Cardiac ventricle fibroblast (primary cell): ENCODE data around the gene KSR1. TPM values are rescaled to one million over a fixed set of nuclear protein-coding genes. Genes with fewer than 3 reads are reported as not detected.

Source experiments
- total RNA-seq: library from RNA; depleted of rRNA; stranded (reverse); fragments of >200 nt; gene quantifications from 2 replicates; pipeline ENCODE4 v1.2.3, GENCODE V29; 2015

KSR1 gene
- total RNA-seq = 11.3 and 25.4 TPM in 2 replicates

DNA sequence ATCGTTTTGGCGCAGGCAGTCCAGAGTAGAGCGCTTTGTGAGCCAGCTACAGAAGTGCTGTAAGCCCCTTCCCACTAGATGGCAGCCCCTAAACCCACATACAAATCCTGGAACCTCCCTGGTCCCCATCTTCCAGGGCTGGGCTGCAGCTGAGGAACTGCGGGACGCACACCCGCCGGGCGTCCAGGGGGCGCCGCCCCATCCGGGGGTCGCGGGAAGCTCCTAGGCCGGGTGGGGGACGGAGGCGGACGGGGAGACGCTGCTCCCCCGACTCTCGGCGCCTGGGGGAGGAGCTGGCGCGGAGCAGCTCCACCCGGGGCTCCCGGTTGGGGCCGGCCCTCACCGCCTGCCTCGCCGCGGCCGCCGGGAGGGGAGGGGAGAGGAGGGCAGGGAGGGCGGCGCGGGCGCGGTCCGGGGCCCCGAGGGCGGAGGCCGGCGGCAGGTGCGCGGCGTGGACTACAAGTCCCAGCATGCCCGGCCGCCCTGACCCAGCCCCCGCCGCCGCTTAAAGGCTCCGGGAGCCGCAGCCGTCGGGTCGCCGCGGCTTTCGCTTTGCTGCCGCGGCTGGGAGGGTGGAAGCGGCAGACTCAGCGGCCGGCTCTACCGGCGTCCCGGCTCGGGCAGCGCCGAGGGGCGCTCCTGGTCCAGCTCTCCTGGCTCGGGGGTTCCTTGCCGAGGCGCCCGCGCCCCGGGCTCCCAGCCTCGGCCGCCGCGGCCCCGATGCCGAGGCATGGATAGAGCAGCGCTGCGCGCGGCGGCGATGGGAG, at the start of gene KSR1:
Gene KSR1 (plus strand): TSS at position 535 of the 767 bp plus-strand sequence. CDS start 196 bp downstream, at position 731.

DNA sequence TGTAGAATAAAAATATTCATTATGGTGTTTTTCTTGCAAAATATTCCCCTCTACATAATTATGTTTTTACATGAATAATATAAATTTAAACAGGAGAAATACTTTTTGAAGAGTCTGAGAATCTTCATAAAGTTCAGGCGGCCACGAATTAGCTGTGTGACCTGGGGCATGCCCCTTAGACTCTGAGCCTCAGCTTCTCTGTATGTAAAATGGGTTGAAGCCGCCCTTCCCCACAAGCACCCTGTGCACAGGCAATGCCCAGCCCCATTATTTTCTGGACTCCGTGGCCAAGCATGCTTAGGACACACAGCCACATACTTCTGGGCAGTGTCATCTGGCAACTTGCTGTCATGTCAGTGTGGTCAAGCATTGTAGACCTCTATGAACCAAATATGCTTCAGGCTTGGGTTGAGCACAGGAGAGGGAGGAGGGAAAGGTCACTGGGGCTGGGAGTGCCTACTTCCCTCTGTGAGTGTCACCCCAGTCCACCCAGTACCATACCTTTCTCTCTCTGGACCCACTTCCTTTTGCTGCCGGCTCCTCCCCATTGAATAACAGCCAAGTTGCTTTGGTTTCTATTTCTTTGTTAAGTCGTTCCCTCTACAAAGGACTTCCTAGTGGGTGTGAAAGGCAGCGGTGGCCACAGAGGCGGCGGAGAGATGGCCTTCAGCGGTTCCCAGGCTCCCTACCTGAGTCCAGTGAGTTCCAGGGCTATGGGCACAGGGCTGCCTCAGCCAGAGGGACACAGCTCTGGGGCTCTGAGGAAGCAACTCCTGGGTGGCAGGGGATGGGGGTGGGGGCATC, 174.6 kb downstream of the KSR1 start, which contains the start of gene LGALS9:
Gene LGALS9 (plus strand): TSS at position 582 of the 804 bp plus-strand sequence. CDS start 78 bp downstream, at position 660.

Other genes with a start within 250 kb of the KSR1 start
- 63.5 and 64.6 TPM in 2 replicates for gene WSB1, start 162.3 kb upstream of the KSR1 start, total RNA-seq
- 1.3 and 2.9 TPM in 2 replicates for gene LGALS9, start 174.7 kb downstream of the KSR1 start, total RNA-seq